ENCODE results near the gene LYG1. TPM values are rescaled to one million over a fixed set of nuclear protein-coding genes. Genes with fewer than 3 reads are reported as not detected.

LYG1 gene
- total RNA-seq, 1 donor from 2014 or later: 2.1 TPM

GRCh38 chr2:99259465-99259864 lies 41.5 kb downstream of the LYG1 start:
- Mint-ChIP-seq H3K4me3 (no peak overlapping the region), H3K27me3 (no peaks in the 10 kb centered on the region), H3K4me1 (ENCODE audit: unreplicated experiment) (no peaks in the 10 kb centered on the region), H3K36me3 (no peaks in the 10 kb centered on the region), H3K27ac (no peak overlapping the region), H3K9me3 (no peaks in the 10 kb centered on the region)
- TF ChIP-seq, protein P1, sequence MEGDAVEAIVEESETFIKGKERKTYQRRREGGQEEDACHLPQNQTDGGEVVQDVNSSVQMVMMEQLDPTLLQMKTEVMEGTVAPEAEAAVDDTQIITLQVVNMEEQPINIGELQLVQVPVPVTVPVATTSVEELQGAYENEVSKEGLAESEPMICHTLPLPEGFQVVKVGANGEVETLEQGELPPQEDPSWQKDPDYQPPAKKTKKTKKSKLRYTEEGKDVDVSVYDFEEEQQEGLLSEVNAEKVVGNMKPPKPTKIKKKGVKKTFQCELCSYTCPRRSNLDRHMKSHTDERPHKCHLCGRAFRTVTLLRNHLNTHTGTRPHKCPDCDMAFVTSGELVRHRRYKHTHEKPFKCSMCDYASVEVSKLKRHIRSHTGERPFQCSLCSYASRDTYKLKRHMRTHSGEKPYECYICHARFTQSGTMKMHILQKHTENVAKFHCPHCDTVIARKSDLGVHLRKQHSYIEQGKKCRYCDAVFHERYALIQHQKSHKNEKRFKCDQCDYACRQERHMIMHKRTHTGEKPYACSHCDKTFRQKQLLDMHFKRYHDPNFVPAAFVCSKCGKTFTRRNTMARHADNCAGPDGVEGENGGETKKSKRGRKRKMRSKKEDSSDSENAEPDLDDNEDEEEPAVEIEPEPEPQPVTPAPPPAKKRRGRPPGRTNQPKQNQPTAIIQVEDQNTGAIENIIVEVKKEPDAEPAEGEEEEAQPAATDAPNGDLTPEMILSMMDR (conservative IDR thresholded peaks at IDR 0.05): no peak
- DNase-seq (ENCODE audit: extremely low spot score, unreplicated experiment): no peak

GRCh38 chr2:99256677-99257076 lies 44.3 kb downstream of the LYG1 start:
- no peaks in the 10 kb centered on the region for H3K9me3 Mint-ChIP-seq
- no peaks in the 10 kb centered on the region for H3K27me3 Mint-ChIP-seq
- H3K4me1 Mint-ChIP-seq (ENCODE audit: unreplicated experiment): no peaks in the 10 kb centered on the region

GRCh38 chr2:99255491-99256318 lies 45.3 kb downstream of the LYG1 start, which contains the start of gene LYG2:
LYG2 (minus strand) TSS chr2:99255666; CDS start chr2:99254260, 1,406 bp downstream.
- no peaks in the 10 kb centered on the region for H3K27me3 Mint-ChIP-seq
- H3K9me3 Mint-ChIP-seq: peaks cover 4% of the 10 kb centered on the region
- no peaks in the 10 kb centered on the region for H3K4me1 Mint-ChIP-seq (ENCODE audit: unreplicated experiment)
- H3K4me3 Mint-ChIP-seq: no peak within 1 kb of the TSS
- no peak within 1 kb of the TSS for H3K27ac Mint-ChIP-seq
- no peak for DNase-seq (ENCODE audit: extremely low spot score, unreplicated experiment)
- H3K36me3 Mint-ChIP-seq: peaks cover 5% of the 10 kb centered on the region
- TF ChIP-seq, protein P1 (conservative IDR thresholded peaks at IDR 0.05): no peak

More at GRCh38 chr2:99256677-99257076, 44.3 kb downstream of the LYG1 start:
- TF ChIP-seq, protein P1 (conservative IDR thresholded peaks at IDR 0.05): no peak
- no peak for DNase-seq (ENCODE audit: extremely low spot score, unreplicated experiment)
- no peak overlapping the region for H3K4me3 Mint-ChIP-seq
- no peak overlapping the region for H3K27ac Mint-ChIP-seq
- H3K36me3 Mint-ChIP-seq: peaks cover 5% of the 10 kb centered on the region

DNA sequence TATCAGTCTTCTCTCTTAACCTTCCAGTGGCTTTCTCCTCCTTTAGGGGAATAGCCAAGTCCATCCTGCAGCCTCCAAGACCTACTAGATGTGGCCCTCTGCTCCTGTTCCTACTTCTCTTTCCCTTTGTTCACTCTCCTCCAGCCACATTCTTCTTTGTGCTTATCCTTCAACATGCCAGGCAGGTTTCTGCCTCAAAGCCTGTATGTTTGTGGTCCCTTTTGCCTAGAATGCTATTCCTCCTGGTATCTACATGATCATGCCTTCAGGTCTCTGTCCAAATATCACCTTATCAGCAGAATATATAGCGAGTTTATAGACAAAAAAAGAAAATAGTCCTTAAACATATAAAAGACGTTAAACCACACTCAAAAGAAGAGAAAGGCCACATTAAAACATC lies 51.0 kb downstream of the LYG1 start:
- Mint-ChIP-seq H3K4me3 (no peak overlapping the region), H3K4me1 (ENCODE audit: unreplicated experiment) (no peaks in the 10 kb centered on the region), H3K36me3 (peaks cover 5% of the 10 kb centered on the region), H3K27me3 (no peaks in the 10 kb centered on the region), H3K27ac (no peak overlapping the region), H3K9me3 (peaks cover 10% of the 10 kb centered on the region)
- no peak for DNase-seq (ENCODE audit: extremely low spot score, unreplicated experiment)
- TF ChIP-seq, protein P1 (conservative IDR thresholded peaks at IDR 0.05): no peak

DNA sequence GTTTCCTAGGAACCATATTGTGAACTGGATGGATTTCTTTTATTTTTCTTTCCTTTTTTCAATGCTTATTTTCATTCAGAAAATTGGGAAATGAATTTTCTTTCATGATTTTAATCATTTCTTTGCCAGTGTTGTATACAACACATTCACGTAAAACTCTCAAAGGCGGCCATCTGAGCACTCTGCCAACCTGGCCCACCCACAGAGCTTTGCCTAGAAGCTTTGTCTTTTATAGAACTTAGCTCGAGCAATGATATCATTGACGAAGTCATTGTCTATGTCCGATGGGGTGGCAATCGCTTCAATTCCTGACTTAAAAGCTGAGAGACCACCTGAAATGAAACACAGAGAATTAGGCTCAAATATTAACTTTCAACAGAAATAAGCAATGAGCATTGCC lies 58.8 kb downstream of the LYG1 start:
- H3K36me3 Mint-ChIP-seq: no peaks in the 10 kb centered on the region
- no peaks in the 10 kb centered on the region for H3K27me3 Mint-ChIP-seq
- TF ChIP-seq, protein P1 (conservative IDR thresholded peaks at IDR 0.05): no peak
- DNase-seq (ENCODE audit: extremely low spot score, unreplicated experiment): no peak
- H3K4me3 Mint-ChIP-seq: no peak overlapping the region
- H3K9me3 Mint-ChIP-seq: no peaks in the 10 kb centered on the region
- no peaks in the 10 kb centered on the region for H3K4me1 Mint-ChIP-seq (ENCODE audit: unreplicated experiment)
- H3K27ac Mint-ChIP-seq: no peak overlapping the region
